HG02678 (cell line): ENCODE data around the gene ATP9A.
"Not testable (repeated sequence)": the region's sequence is repeated elsewhere in the genome, so short reads cannot be mapped to it uniquely, and the experiment has no call there.

Source experiments
- ATAC-seq: cut with Tn5 transposase; IDR thresholded peaks from one replicate; pipeline ENCODE4 v1.9.1; 2021; ENCODE audit warnings: mild to moderate bottlenecking, moderate library complexity; ENCODE audit not compliant: unreplicated experiment

Gene ATP9A

GRCh38 chr20:51584737-51585136 is 183.5 kb downstream of the ATP9A start:
- no peak for ATAC-seq

- no peak for ATAC-seq
Measured at GRCh38 chr20:51584116-51584515, 184.1 kb downstream of the ATP9A start.

GRCh38 chr20:51583499-51583898 is 184.7 kb downstream of the ATP9A start:
- no peak for ATAC-seq

GRCh38 chr20:51583073-51583472 is 185.1 kb downstream of the ATP9A start:
- no peak for ATAC-seq

GRCh38 chr20:51581571-51581970 is 186.6 kb downstream of the ATP9A start:
- ATAC-seq = no peak

- ATAC-seq = no peak
Measured at GRCh38 chr20:51579137-51579536, 189.1 kb downstream of the ATP9A start.

GRCh38 chr20:51578145-51578459 is 190.1 kb downstream of the ATP9A start:
- ATAC-seq = no peak

GRCh38 chr20:51577432-51578144 is 190.6 kb downstream of the ATP9A start:
- no peak for ATAC-seq

GRCh38 chr20:51575486-51575885 is 192.7 kb downstream of the ATP9A start:
- ATAC-seq = no peak

GRCh38 chr20:51574248-51575033 is 193.7 kb downstream of the ATP9A start:
- ATAC-seq = no peak

- no peak for ATAC-seq
Measured at GRCh38 chr20:51573576-51574243, 194.5 kb downstream of the ATP9A start.

GRCh38 chr20:51571460-51571794 is 196.8 kb downstream of the ATP9A start:
- no peak for ATAC-seq

GRCh38 chr20:51570739-51571459 is 197.3 kb downstream of the ATP9A start:
- no peak for ATAC-seq

GRCh38 chr20:51569815-51570738 is 198.1 kb downstream of the ATP9A start:
- ATAC-seq = no peak

- not testable (repeated sequence) for ATAC-seq
Measured at GRCh38 chr20:51568533-51568932, 199.7 kb downstream of the ATP9A start.

GRCh38 chr20:51567622-51568021 is 200.6 kb downstream of the ATP9A start:
- ATAC-seq = no peak

- ATAC-seq = no peak
Measured at GRCh38 chr20:51566594-51566993, 201.6 kb downstream of the ATP9A start.

- ATAC-seq = no peak
Measured at GRCh38 chr20:51565298-51566144, 202.7 kb downstream of the ATP9A start.
